ENCODE results near the gene DMKN. TPM values are rescaled to one million over a fixed set of nuclear protein-coding genes. Genes with fewer than 3 reads are reported as not detected.

The DMKN gene
- polyA plus RNA-seq, 1 experiment: 1.5 TPM

- Histone ChIP-seq H3K27me3 (ENCODE audit: control insufficient read depth, insufficient read depth, low read length) (peaks cover 9% of the 10 kb centered on the region), H3K4me3 (ENCODE audit: low read depth, low read length) (no peak within 1 kb of the TSS), H3K36me3 (ENCODE audit: control insufficient read depth, insufficient read depth, low read length) (no peaks in the 10 kb centered on the region)
- ChIA-PET POLR2A (no interaction called here), CTCF (interaction anchor here (2.8 kb wide), 1 partner anchor 16 kb away, joined by 9 read pairs; no protein-coding TSS in a partner anchor)
- no peak for DNase-seq (ENCODE audit: low read depth)
- TF ChIP-seq CTCF (IDR thresholded peaks at IDR 0.05; ENCODE audit: insufficient read depth, low read depth, low read length): no peak
These were observed 19.9 kb upstream of the DMKN start, which contains the start of gene GAPDHS for GRCh38 chr19:35533201-35533821. Gene GAPDHS, plus strand, starts transcription at chr19:35533456. Its CDS starts 72 bp downstream, at chr19:35533528.

DNA sequence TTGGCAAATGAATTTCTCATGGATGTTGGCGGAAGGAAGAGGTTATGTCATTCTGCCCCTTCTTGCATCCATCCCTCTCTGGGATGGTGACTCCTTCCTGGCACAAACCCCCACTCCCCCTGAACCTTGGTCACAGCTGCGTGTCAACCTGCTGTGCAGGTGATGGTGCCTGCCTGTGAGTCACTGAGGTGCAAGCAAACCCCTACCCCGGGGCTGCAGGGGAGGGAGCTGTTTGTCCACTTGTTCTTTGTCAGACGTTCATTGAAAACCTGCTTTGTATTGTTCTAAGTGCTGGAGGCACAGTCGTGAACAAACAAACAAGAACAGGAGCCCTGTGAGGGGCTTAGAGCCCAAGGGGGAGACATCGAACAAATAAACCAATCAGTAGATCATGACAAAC is 17.8 kb upstream of the DMKN start:
- Histone ChIP-seq H3K27me3 (ENCODE audit: control insufficient read depth, insufficient read depth, low read length) (peaks cover 9% of the 10 kb centered on the region), H3K36me3 (ENCODE audit: control insufficient read depth, insufficient read depth, low read length) (no peaks in the 10 kb centered on the region), H3K4me3 (ENCODE audit: low read depth, low read length) (no peak overlapping the region)
- no peak for DNase-seq (ENCODE audit: low read depth)
- POLR2A ChIA-PET: no interaction called here
- no peak for TF ChIP-seq CTCF (IDR thresholded peaks at IDR 0.05; ENCODE audit: insufficient read depth, low read depth, low read length)
- CTCF ChIA-PET: interaction anchor here (0.6 kb wide), 2 partner anchors 21 to 161 kb away, joined by 3 read pairs; no protein-coding TSS in a partner anchor

- ChIA-PET CTCF (interaction anchor here (1.1 to 2.0 kb wide), 3 partner anchors 15 to 19 kb away, joined by 3 to 11 read pairs (median 7); no protein-coding TSS in a partner anchor), POLR2A (no interaction called here)
- no peak overlapping the region for H3K4me3 ChIP-seq (ENCODE audit: low read depth, low read length)
- H3K36me3 ChIP-seq (ENCODE audit: control insufficient read depth, insufficient read depth, low read length): no peaks in the 10 kb centered on the region
- DNase-seq (ENCODE audit: low read depth): no peak
- H3K27me3 ChIP-seq (ENCODE audit: control insufficient read depth, insufficient read depth, low read length): peaks cover 14% of the 10 kb centered on the region
- no peak for TF ChIP-seq CTCF (IDR thresholded peaks at IDR 0.05; ENCODE audit: insufficient read depth, low read depth, low read length)
These were observed 16.1 kb upstream of the DMKN start for GRCh38 chr19:35529241-35530218.

- no peak for TF ChIP-seq CTCF (IDR thresholded peaks at IDR 0.05; ENCODE audit: insufficient read depth, low read depth, low read length)
- Histone ChIP-seq H3K36me3 (ENCODE audit: control insufficient read depth, insufficient read depth, low read length) (no peaks in the 10 kb centered on the region), H3K4me3 (ENCODE audit: low read depth, low read length) (no peak within 1 kb of the TSS), H3K27me3 (ENCODE audit: control insufficient read depth, insufficient read depth, low read length) (peaks cover 12% of the 10 kb centered on the region)
- DNase-seq (ENCODE audit: low read depth): peak; percentile 18
- ChIA-PET POLR2A (no interaction called here), CTCF (interaction anchor here (2.0 kb wide), 1 partner anchor 18 kb away, joined by 11 read pairs; no protein-coding TSS in a partner anchor)
These were observed 15.0 kb upstream of the DMKN start, which contains the start of gene SBSN for GRCh38 chr19:35528218-35529038. Gene SBSN, minus strand, starts transcription at chr19:35528311. Its CDS starts 30 bp downstream, at chr19:35528281.
